GM21526 (cell line): ENCODE measurements around the gene ATP6V1G2.
"Not testable (repeated sequence)": the region's sequence is repeated elsewhere in the genome, so short reads cannot be mapped to it uniquely, and the experiment has no call there.

Source experiments
- ATAC-seq: cut with Tn5 transposase; IDR thresholded peaks from one replicate; pipeline ENCODE4 v1.9.1; 2021; ENCODE audit warnings: moderate library complexity; ENCODE audit not compliant: unreplicated experiment, low FRiP score

The ATP6V1G2 gene

GRCh38 chr6:31551371-31551770 is 5.0 kb upstream of the ATP6V1G2 start:
- ATAC-seq, result not testable (repeated sequence)

- no peak for ATAC-seq
These were observed 2.1 kb upstream of the ATP6V1G2 start for GRCh38 chr6:31548544-31548873.

- no peak for ATAC-seq
These were observed 1.5 kb upstream of the ATP6V1G2 start for GRCh38 chr6:31547727-31548543.

GRCh38 chr6:31546958-31547726 is 734 bp upstream of the ATP6V1G2 start, which contains the start of gene NFKBIL1:
Gene NFKBIL1 (plus strand): TSS chr6:31547608. CDS start chr6:31547695, 87 bp downstream.
- peak; percentile 49 for ATAC-seq

- no peak for ATAC-seq
These were observed 1.1 kb downstream of the ATP6V1G2 start for GRCh38 chr6:31545291-31545690.

GRCh38 chr6:31544676-31545075 is 1.7 kb downstream of the ATP6V1G2 start:
- ATAC-seq, result no peak

- ATAC-seq, result no peak
These were observed 2.8 kb downstream of the ATP6V1G2 start for GRCh38 chr6:31543639-31544038.

- peak; percentile 43 for ATAC-seq
These were observed 4.5 kb downstream of the ATP6V1G2 start, which contains the start of gene DDX39B for GRCh38 chr6:31541658-31542521. Gene DDX39B (minus strand): TSS chr6:31542003. CDS start chr6:31540532, 1,471 bp downstream.

GRCh38 chr6:31541059-31541657 is 5.2 kb downstream of the ATP6V1G2 start:
- no peak for ATAC-seq

- ATAC-seq, result no peak
These were observed 5.8 kb downstream of the ATP6V1G2 start for GRCh38 chr6:31540640-31541039.

- ATAC-seq, result no peak
These were observed 7.5 kb downstream of the ATP6V1G2 start for GRCh38 chr6:31538805-31539400.

- no peak for ATAC-seq
These were observed 10.7 kb downstream of the ATP6V1G2 start for GRCh38 chr6:31535538-31536324.

GRCh38 chr6:31534521-31535040 is 11.8 kb downstream of the ATP6V1G2 start:
- no peak for ATAC-seq

GRCh38 chr6:31534011-31534410 is 12.4 kb downstream of the ATP6V1G2 start:
- ATAC-seq, result no peak

- ATAC-seq, result no peak
These were observed 13.0 kb downstream of the ATP6V1G2 start for GRCh38 chr6:31533455-31533841.

- no peak for ATAC-seq
These were observed 13.6 kb downstream of the ATP6V1G2 start for GRCh38 chr6:31532644-31533454.

GRCh38 chr6:31531771-31532643 is 14.4 kb downstream of the ATP6V1G2 start:
- no peak for ATAC-seq
